GM23248 (cell line): ENCODE results near the gene PTGFRN. TPM values are rescaled to one million over a fixed set of nuclear protein-coding genes. Genes with fewer than 3 reads are reported as not detected.

Experiments
- DNase-seq: peaks from one replicate; pipeline ENCODE4 v3.0.0-alpha.2; 2015
- H2AFZ ChIP-seq: fragments of 200-600 bp; sonication (generic); 2 replicates; pipeline ENCODE4 v1.6.1; 2016; ENCODE audit warnings: antibody characterized with exemption
- H3F3A ChIP-seq: fragments of 200-600 bp; sonication (generic); 2 replicates; pipeline ENCODE4 v1.6.1; 2016; ENCODE audit warnings: mild to moderate bottlenecking, antibody characterized with exemption, mixed run types; ENCODE audit not compliant: insufficient read depth
- H3K27ac ChIP-seq: fragments of 200-600 bp; sonication (generic); 2 replicates; pipeline ENCODE4 v1.5.1; 2016; ENCODE audit warnings: mild to moderate bottlenecking
- H3K27me3 ChIP-seq: fragments of 200-600 bp; sonication (generic); replicated peaks from 2 replicates; pipeline ENCODE4 v1.6.1; 2016; ENCODE audit warnings: mild to moderate bottlenecking; ENCODE audit not compliant: insufficient read depth
- H3K36me3 ChIP-seq: fragments of 200-600 bp; sonication (generic); 2 replicates; pipeline ENCODE4 v1.6.1; 2016; ENCODE audit warnings: low read depth, mild to moderate bottlenecking
- H3K4me1 ChIP-seq: fragments of 200-600 bp; sonication (generic); 2 replicates; pipeline ENCODE4 v1.6.1; 2016; ENCODE audit warnings: mild to moderate bottlenecking; ENCODE audit not compliant: insufficient read depth
- H3K4me2 ChIP-seq: fragments of 200-600 bp; sonication (generic); one replicate; pipeline ENCODE4 v1.6.1; 2016; ENCODE audit warnings: mild to moderate bottlenecking; ENCODE audit not compliant: unreplicated experiment
- H3K4me3 ChIP-seq: fragments of 200-600 bp; sonication (generic); 2 replicates; pipeline ENCODE4 v1.5.1; 2016; ENCODE audit warnings: mild to moderate bottlenecking
- H3K79me2 ChIP-seq: fragments of 200-600 bp; sonication (generic); 2 replicates; pipeline ENCODE4 v1.6.1; 2016; ENCODE audit warnings: mild to moderate bottlenecking; ENCODE audit not compliant: insufficient read depth
- H3K9ac ChIP-seq: fragments of 200-600 bp; sonication (generic); 2 replicates; pipeline ENCODE4 v1.6.1; 2016; ENCODE audit warnings: mild to moderate bottlenecking
- H3K9me2 ChIP-seq: fragments of 200-600 bp; sonication (generic); 2 replicates; pipeline ENCODE4 v1.6.1; 2016; ENCODE audit warnings: mixed run types, mild to moderate bottlenecking, moderate library complexity; ENCODE audit not compliant: insufficient read depth
- H3K9me3 ChIP-seq: fragments of 200-600 bp; sonication (generic); one replicate; pipeline ENCODE4 v1.6.1; 2017; ENCODE audit warnings: low read depth
- H4K20me1 ChIP-seq: fragments of 200-600 bp; sonication (generic); 2 replicates; pipeline ENCODE4 v1.6.0; 2016; ENCODE audit not compliant: insufficient read depth
- EZH2 ChIP-seq: fragments of 200-600 bp; sonication (generic); IDR thresholded peaks from 2 replicates; pipeline ENCODE4 v1.6.1; 2018; ENCODE audit warnings: antibody characterized with exemption, mild to moderate bottlenecking; ENCODE audit not compliant: insufficient read depth, poor library complexity, severe bottlenecking
- EZH2phosphoT487 ChIP-seq: fragments of 200-600 bp; sonication (generic); IDR thresholded peaks from 2 replicates; pipeline ENCODE4 v1.6.1; 2018; ENCODE audit warnings: antibody characterized with exemption, moderate library complexity, mild to moderate bottlenecking, low read depth; ENCODE audit not compliant: insufficient read depth
- WGBS, 2 experiments: methylation state at CpG; one replicate each; pipeline ENCODE4 v1.1.6; 2015 to 2017; ENCODE audit warnings: low lambda C conversion rate in 2 of 2, low coverage in 1 of 2; ENCODE audit errors: missing lambda C conversion rate in 2 of 2; 5-methylcytosine and 5-hydroxymethylcytosine counted together
- in situ Hi-C: fragments of 300-500 bp; cut with MboI; formaldehyde crosslinking; loops from 2 replicates; pipeline ENCODE4 v1.15.0; 2020
- polyA plus RNA-seq: library from polyadenylated mRNA; unstranded; fragments of >200 nt; fragmentation: Nextera tagmentation; extraction: Ambion mirVana; gene quantifications from 2 replicates; pipeline ENCODE4 v1.2.1, GENCODE V29; 2016
- total RNA-seq: library from RNA; depleted of rRNA; stranded (reverse); fragments of >200 nt; shearing (Covaris generic); gene quantifications from 2 replicates; pipeline ENCODE4 v1.2.3, GENCODE V29; 2014

PTGFRN gene
- total and polyA plus RNA-seq, 2 experiments from 2014 or later = 14.7 to 25.7 TPM

GRCh38 chr1:116915086-116915661 is 5.5 kb downstream of the PTGFRN start:
- Histone ChIP-seq H3K4me3 (no peak overlapping the region), H3K9ac (no peak overlapping the region), H3K79me2 (no peaks in the 10 kb centered on the region), H3K4me2 (peak overlapping the region; percentile 21), H4K20me1 (no peaks in the 10 kb centered on the region), H3K27ac (no peak overlapping the region), H2AFZ (no peak overlapping the region), H3K4me1 (peaks cover 4% of the 10 kb centered on the region), H3K9me2 (no peaks in the 10 kb centered on the region), H3K27me3 (no peaks in the 10 kb centered on the region), H3K36me3 (no peaks in the 10 kb centered on the region), H3F3A (peaks cover 3% of the 10 kb centered on the region; the same call in 1 of the 2 replicates), H3K9me3 (no peaks in the 10 kb centered on the region)
- DNase-seq = peak; percentile 16
- in situ Hi-C loops = no loop called here
- no peak for TF ChIP-seq EZH2phosphoT487
- no peak for TF ChIP-seq EZH2
- 54 to 56% methylated on average over 7 of the region's 7 CpGs for WGBS, 2 experiments

- Histone ChIP-seq H3F3A (peaks cover 9% of the 10 kb centered on the region; the same call in 1 of the 2 replicates), H3K36me3 (no peaks in the 10 kb centered on the region), H4K20me1 (no peaks in the 10 kb centered on the region), H3K27me3 (no peaks in the 10 kb centered on the region), H3K9ac (no peak overlapping the region), H3K9me3 (no peaks in the 10 kb centered on the region), H3K4me3 (no peak overlapping the region), H3K79me2 (no peaks in the 10 kb centered on the region), H3K27ac (no peak overlapping the region), H3K9me2 (no peaks in the 10 kb centered on the region), H3K4me1 (peaks cover 11% of the 10 kb centered on the region), H3K4me2 (no peak overlapping the region), H2AFZ (no peak overlapping the region)
- in situ Hi-C loops = no loop called here
- DNase-seq = no peak
- TF ChIP-seq EZH2 (no peak), EZH2phosphoT487 (no peak)
- 80 to 81% methylated on average over 6 of the region's 6 CpGs for whole genome bisulfite sequencing, 2 experiments
Observed at GRCh38 chr1:116916002-116916401, 6.3 kb downstream of the PTGFRN start.

- Histone ChIP-seq H3K79me2 (no peaks in the 10 kb centered on the region), H3K4me3 (no peak overlapping the region), H3K4me2 (no peak overlapping the region), H3F3A (peaks cover 16% of the 10 kb centered on the region; the same call in 1 of the 2 replicates), H3K9me2 (no peaks in the 10 kb centered on the region), H3K9ac (no peak overlapping the region), H4K20me1 (no peaks in the 10 kb centered on the region), H3K27me3 (no peaks in the 10 kb centered on the region), H3K4me1 (peaks cover 19% of the 10 kb centered on the region), H3K27ac (no peak overlapping the region), H3K9me3 (no peaks in the 10 kb centered on the region), H3K36me3 (no peaks in the 10 kb centered on the region), H2AFZ (no peak overlapping the region)
- in situ Hi-C loops = no loop called here
- 62 to 63% methylated on average over 14 of the region's 14 CpGs for WGBS, 2 experiments
- no peak for TF ChIP-seq EZH2phosphoT487
- TF ChIP-seq EZH2 = no peak
- DNase-seq = no peak
Observed at GRCh38 chr1:116916533-116917445, 7.1 kb downstream of the PTGFRN start.

- no peaks in the 10 kb centered on the region for H4K20me1 ChIP-seq
- in situ Hi-C loops = no loop called here
- no peak for TF ChIP-seq EZH2
- no peak for TF ChIP-seq EZH2phosphoT487
- peaks cover 35% of the 10 kb centered on the region for H3K4me1 ChIP-seq
- H3K4me3 ChIP-seq = no peak overlapping the region
- H3K4me2 ChIP-seq = no peak overlapping the region
- WGBS, 2 experiments = 96 to 97% methylated on average over 5 of the region's 5 CpGs
- no peak overlapping the region for H3K9ac ChIP-seq
- no peaks in the 10 kb centered on the region for H3K9me2 ChIP-seq
- DNase-seq = no peak
- no peaks in the 10 kb centered on the region for H3K79me2 ChIP-seq
- no peaks in the 10 kb centered on the region for H3K27me3 ChIP-seq
- no peaks in the 10 kb centered on the region for H3K36me3 ChIP-seq
- no peaks in the 10 kb centered on the region for H3K9me3 ChIP-seq
- H2AFZ ChIP-seq = no peak overlapping the region
- H3K27ac ChIP-seq = no peak overlapping the region
- H3F3A ChIP-seq = peaks cover 24% of the 10 kb centered on the region; the same call in 1 of the 2 replicates
Observed at GRCh38 chr1:116918714-116919357, 9.1 kb downstream of the PTGFRN start.
